Gastroesophageal sphincter (tissue), 4 donors: Measurements from ENCODE around the gene AR. TPM values are rescaled to one million over a fixed set of nuclear protein-coding genes. Genes with fewer than 3 reads are reported as not detected.

Experiments
- ATAC-seq: fragments of 150-250 bp; one replicate; pipeline ENCODE4 v1.9.1; 2016; ENCODE audit warnings: mild to moderate bottlenecking, moderate library complexity
- H3K27ac ChIP-seq, 4 donors: fragments of 200-600 bp; sonication (generic) in 3 of 4; 1 replicate in 3 of 4; 2 replicates in 1 of 4; pipeline ENCODE4 v1.5.1; 2016 to 2019
- H3K27me3 ChIP-seq: fragments of 200-600 bp; sonication (generic); one replicate; pipeline ENCODE4 v1.5.1; 2019
- H3K36me3 ChIP-seq, 2 donors: fragments of 200-600 bp; sonication (generic); one replicate each; pipeline ENCODE4 v1.5.1; 2019; ENCODE audit warnings: control low read depth in 1 of 2
- H3K4me1 ChIP-seq, 3 donors: fragments of 200-600 bp; sonication (generic); 1 replicate in 2 of 3; 2 replicates in 1 of 3; pipeline ENCODE4 v1.5.1; 2016 to 2019; ENCODE audit warnings: control low read depth in 2 of 3
- H3K4me3 ChIP-seq, 2 donors: fragments of 200-600 bp; sonication (generic); one replicate each; pipeline ENCODE4 v1.5.1; 2019; ENCODE audit warnings: mild to moderate bottlenecking in 1 of 2, moderate library complexity in 1 of 2
- H3K9me3 ChIP-seq, 3 donors: fragments of 200-600 bp; sonication (generic); one replicate each; pipeline ENCODE4 v1.5.1; 2017 to 2019; ENCODE audit warnings: control low read depth in 2 of 3
- CTCF ChIP-seq, 4 experiments: fragments of 200-600 bp in 2 of 4; fragments of 450-650 bp in 2 of 4; sonication (generic) in 1 of 4; IDR thresholded peaks; one replicate each; pipeline ENCODE4 v1.5.1; 2017 to 2019; ENCODE audit warnings: antibody characterized with exemption in 4 of 4, mild to moderate bottlenecking in 2 of 4, moderate library complexity in 2 of 4
- EP300 ChIP-seq: sonication (generic); formaldehyde crosslinking; IDR thresholded peaks from one replicate; pipeline ENCODE4 v1.6.1; 2017; ENCODE audit warnings: antibody characterized with exemption, mild to moderate bottlenecking
- POLR2A ChIP-seq, 2 donors: fragments of 450-650 bp; IDR thresholded peaks; one replicate each; pipeline ENCODE4 v1.6.1; 2017; ENCODE audit warnings: antibody characterized with exemption in 2 of 2, mild to moderate bottlenecking in 2 of 2, moderate library complexity in 1 of 2
- POLR2AphosphoS5 ChIP-seq: sonication (generic); formaldehyde crosslinking; IDR thresholded peaks from one replicate; pipeline ENCODE4 v1.6.1; 2017; ENCODE audit warnings: antibody characterized with exemption
- WGBS, 2 donors: methylation state at CpG; one replicate each; pipeline ENCODE4 v1.1.5; 2018; ENCODE audit warnings: low coverage in 1 of 2; 5-methylcytosine and 5-hydroxymethylcytosine counted together
- total RNA-seq, 4 donors: library from RNA; depleted of rRNA; stranded (reverse); fragments of >200 nt; gene quantifications; one replicate each; pipeline ENCODE4 v1.1.0, GENCODE V29; 2016

The AR gene
- total RNA-seq, 4 donors from 2014 or later: 2.9 to 9.8 (median 6.3) TPM

DNA sequence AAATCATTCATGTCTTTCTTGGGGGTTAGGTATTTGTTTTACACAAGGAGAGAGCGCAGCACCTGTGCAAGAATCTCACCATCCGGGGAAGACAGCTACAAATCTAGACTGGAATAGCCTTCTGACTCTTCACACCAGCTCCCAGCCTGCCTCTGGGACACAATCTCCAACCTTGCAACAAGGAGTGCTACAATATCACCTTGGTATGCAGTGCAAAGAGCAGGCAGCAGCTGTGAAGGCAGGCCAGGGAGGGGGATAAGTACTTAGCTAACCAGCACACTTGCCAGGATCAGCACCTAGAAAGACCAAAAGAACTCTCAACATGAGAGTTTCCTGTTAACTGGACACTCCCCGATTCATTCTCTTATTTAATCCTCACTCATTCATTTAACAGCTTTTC, 235.3 kb downstream of the AR start:
- 89% methylated on average over 1 to 3 of the region's 3 CpGs for WGBS, 2 donors
- no peaks in the 10 kb centered on the region for H3K36me3 ChIP-seq
- peaks cover 0 to 16% (median 0%) of the 10 kb centered on the region in 3 donors for H3K4me1 ChIP-seq
- no peak overlapping the region for H3K27ac ChIP-seq
- no peak for ATAC-seq
- no peaks in the 10 kb centered on the region for H3K9me3 ChIP-seq
- no peak for TF ChIP-seq POLR2AphosphoS5
- no peak for TF ChIP-seq CTCF (IDR thresholded peaks at IDR 0.05)
- no peak for TF ChIP-seq EP300
- TF ChIP-seq POLR2A (IDR thresholded peaks at IDR 0.05): no peak
- H3K4me3 ChIP-seq: no peak overlapping the region
- H3K27me3 ChIP-seq: no peaks in the 10 kb centered on the region
